Measurements from ENCODE around the gene SOX6. TPM values are rescaled to one million over a fixed set of nuclear protein-coding genes. Genes with fewer than 3 reads are reported as not detected.

Gene SOX6
- total and polyA plus RNA-seq, 2 of the 13 experiments (the other 11 are each of a cell fraction or from before 2014, with no cell fraction given) = 2.6 to 11.2 TPM

GRCh38 chr11:16402654-16403447 lies 46.5 kb upstream of the SOX6 start (continued):
- TF ChIP-seq MEIS2 (CRISPR knock-in tag; IDR thresholded peaks at IDR 0.05) (no peak), ATF3 (CRISPR knock-in tag; IDR thresholded peaks at IDR 0.05) (no peak), ZNF574 (CRISPR knock-in tag; IDR thresholded peaks at IDR 0.05) (no peak), JDP2 (CRISPR knock-in tag; IDR thresholded peaks at IDR 0.05; ENCODE audit: borderline replicate concordance) (no peak), ETV5 (CRISPR knock-in tag; IDR thresholded peaks at IDR 0.05; ENCODE audit: borderline replicate concordance) (no peak), YEATS4 (CRISPR knock-in tag; IDR thresholded peaks at IDR 0.05; ENCODE audit: borderline replicate concordance) (no peak), PHB2 (IDR thresholded peaks at IDR 0.05; ENCODE audit: partially characterized antibody) (no peak), ZSCAN29 (CRISPR knock-in tag; conservative IDR thresholded peaks at IDR 0.05) (no peak; the same call in 1 of the 2 replicates), NCOA2 (CRISPR knock-in tag; IDR thresholded peaks at IDR 0.05) (peak; percentile 72), SIN3B (IDR thresholded peaks at IDR 0.05; ENCODE audit: low read length) (no peak), LCORL (IDR thresholded peaks at IDR 0.05) (no peak), LCORL (CRISPR knock-in tag; IDR thresholded peaks at IDR 0.05) (no peak), TAF1 (CRISPR knock-in tag; IDR thresholded peaks at IDR 0.05) (no peak), STAT6 (CRISPR knock-in tag; IDR thresholded peaks at IDR 0.05; ENCODE audit: borderline replicate concordance) (no peak), MNT (IDR thresholded peaks at IDR 0.05) (no peak), NR3C1 (CRISPR knock-in tag; IDR thresholded peaks at IDR 0.05) (no peak), SMAD1 (CRISPR knock-in tag; IDR thresholded peaks at IDR 0.05; ENCODE audit: borderline replicate concordance, low read depth) (no peak), DMAP1 (CRISPR knock-in tag; IDR thresholded peaks at IDR 0.05) (no peak), SMYD3 (CRISPR knock-in tag; IDR thresholded peaks at IDR 0.05) (no peak), BATF2 (CRISPR knock-in tag; IDR thresholded peaks at IDR 0.05) (no peak), ZNF138 (CRISPR knock-in tag; IDR thresholded peaks at IDR 0.05; ENCODE audit: low read depth) (no peak), KMT2B (CRISPR knock-in tag; IDR thresholded peaks at IDR 0.05) (no peak), ZNF329 (CRISPR knock-in tag; IDR thresholded peaks at IDR 0.05; ENCODE audit: low read depth) (no peak), HMGA1 (CRISPR knock-in tag; conservative IDR thresholded peaks at IDR 0.05) (no peak)
